Cerebellar cortex (tissue), 1 donor: Measurements from ENCODE around the gene B3GNT4.
A peak's percentile ranks its signal among the peaks of the same experiment; 100 is the strongest.
"Not testable (repeated sequence)": the region's sequence is repeated elsewhere in the genome, so short reads cannot be mapped to it uniquely, and the experiment has no call there.

Experiments
- DNase-seq: peaks from one replicate; pipeline ENCODE4 v3.0.0-alpha.2; 2015; ENCODE audit warnings: low spot score

B3GNT4 gene

DNA sequence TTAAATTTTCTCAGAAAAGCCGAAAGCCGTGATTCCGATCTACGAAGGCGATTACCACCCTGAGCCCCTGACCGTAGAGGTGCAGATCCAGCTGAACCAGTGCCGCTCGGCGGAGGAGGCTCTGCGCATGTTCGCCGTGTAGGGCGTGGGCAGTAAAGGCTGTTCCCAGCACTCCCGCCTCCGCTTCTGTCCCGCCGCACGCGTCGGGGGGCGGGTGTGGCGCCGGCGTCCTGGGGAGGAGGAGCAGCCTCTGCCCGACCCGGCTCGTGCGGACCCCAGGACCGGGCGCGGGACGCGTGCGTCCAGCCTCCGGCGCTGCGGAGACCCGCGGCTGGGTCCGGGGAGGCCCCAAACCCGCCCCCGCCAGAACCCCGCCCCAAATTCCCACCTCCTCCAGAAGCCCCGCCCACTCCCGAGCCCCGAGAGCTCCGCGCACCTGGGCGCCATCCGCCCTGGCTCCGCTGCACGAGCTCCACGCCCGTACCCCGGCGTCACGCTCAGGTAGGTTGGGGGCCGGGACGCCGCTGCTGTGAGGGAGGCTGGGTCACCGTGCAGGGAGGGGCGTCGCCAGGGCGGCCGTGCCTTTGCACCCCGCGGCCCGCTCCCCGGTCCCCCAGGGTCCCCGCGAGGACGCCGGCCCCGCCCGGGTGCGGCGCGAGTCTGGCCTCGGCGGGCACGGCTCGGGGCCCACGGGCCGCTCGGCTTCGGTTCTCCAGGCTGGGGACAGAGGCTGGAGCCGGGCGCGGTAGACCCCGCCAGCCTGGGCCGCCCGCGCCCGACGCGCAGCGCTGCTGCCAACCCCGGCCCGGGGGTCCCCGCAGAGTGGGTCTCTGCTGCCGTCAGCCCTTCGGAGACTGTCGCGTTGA lies at the start of gene B3GNT4:
TSS of gene B3GNT4 (plus strand) at position 409 of the 866 bp plus-strand sequence. CDS start 910 bp downstream, outside the sequence.
- peak; percentile 73 for DNase-seq

GRCh38 chr12:122155705-122156104 lies 47.8 kb upstream of the B3GNT4 start:
- DNase-seq = no peak

- DNase-seq = no peak
These were observed 44.7 kb upstream of the B3GNT4 start for GRCh38 chr12:122158700-122159285.

- peak; percentile 11 for DNase-seq
These were observed 43.6 kb upstream of the B3GNT4 start for GRCh38 chr12:122159882-122160281.

GRCh38 chr12:122160761-122161160 lies 42.7 kb upstream of the B3GNT4 start:
- no peak for DNase-seq

- DNase-seq = no peak
These were observed 41.8 kb upstream of the B3GNT4 start for GRCh38 chr12:122161682-122162081.

DNA sequence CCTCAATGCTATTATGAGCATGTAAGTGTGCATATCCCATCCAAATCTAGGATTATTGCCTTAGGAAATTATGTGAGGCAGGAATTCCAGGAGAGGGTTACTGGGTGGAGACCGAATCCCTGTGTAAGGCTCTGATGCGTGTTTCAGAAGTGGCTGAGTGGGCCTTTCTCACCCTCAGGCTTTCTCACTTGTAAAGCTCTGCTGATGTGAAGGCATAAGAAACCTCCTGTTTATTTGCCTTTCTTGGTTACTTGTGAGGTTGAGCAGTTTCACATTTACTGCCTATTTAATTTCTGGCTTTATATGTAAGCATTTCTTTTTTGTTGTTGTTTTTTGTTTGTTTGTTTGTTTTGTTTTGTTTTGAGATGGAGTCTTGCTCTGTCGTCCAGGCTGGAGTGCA lies 40.5 kb upstream of the B3GNT4 start:
- DNase-seq = no peak

DNA sequence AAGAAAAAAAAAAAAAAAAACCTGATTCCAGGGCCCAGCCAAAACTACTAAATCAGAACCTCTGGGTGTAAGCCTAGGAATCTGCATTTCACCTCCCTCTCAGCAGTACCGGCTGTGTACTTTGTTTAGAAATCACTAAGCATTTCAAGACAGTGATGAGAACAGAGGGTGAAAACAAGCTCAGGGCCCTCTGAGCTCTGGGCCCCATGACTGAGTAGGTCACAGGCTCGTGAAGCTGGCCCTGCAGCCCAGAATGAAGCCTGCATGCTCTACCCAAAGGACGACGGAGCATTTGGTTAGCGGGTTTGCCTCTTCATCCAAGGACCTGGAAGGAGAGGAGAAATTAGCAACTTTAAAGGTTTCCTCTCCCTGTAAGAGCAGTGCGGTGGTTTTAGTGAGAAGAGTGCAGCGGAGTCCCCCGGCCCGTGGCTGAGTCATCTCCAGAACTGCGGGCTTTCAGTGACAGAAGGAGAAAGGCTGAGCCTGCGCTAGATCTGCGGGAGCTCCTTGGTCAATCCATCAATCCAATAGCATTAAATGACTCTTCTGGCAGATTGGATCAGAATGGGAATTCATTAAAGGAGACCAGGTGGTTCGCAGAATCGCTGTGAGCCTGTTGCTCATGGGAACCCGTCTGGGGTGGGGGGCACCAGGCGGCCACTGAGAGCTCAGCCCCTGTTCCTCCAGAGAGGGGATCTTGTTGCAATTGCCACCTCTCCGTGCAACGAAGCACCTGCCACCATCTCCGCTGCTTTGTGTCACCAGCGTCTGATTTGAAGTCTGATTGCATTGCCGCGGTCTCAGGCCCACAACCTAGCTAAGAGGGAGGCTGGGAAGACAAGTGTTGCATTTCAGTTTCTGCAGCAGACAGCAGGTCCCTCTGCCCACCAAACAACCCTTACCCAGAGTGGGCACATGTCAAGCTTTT lies 36.8 kb upstream of the B3GNT4 start:
- no peak for DNase-seq

DNA sequence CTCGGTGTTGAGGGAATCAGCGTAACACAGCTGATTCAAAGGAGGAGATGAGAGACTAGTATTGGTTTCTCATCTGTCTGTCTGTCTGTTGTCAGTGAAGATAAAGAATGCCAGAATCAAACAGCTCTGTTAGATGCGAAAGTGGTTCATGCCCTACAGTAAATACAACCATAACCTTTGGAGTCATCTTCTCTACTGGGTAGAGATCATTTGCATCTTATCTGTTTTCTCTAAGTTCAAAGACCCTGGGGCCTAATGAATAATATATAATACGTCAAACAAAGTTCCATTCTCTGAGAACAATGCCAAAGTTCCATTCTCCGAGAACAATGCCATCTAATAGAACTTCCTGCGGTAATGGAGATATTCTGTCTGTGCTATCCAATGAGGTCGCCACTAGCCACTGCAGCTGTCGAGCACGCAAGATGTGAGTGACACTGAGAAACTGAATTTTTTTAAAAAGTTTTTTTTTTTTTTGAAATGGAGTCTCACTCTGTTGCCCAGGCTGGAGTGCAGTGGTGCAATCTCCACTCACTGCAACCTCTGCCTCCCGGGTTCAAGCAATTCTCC lies 36.1 kb upstream of the B3GNT4 start:
- DNase-seq = no peak

DNA sequence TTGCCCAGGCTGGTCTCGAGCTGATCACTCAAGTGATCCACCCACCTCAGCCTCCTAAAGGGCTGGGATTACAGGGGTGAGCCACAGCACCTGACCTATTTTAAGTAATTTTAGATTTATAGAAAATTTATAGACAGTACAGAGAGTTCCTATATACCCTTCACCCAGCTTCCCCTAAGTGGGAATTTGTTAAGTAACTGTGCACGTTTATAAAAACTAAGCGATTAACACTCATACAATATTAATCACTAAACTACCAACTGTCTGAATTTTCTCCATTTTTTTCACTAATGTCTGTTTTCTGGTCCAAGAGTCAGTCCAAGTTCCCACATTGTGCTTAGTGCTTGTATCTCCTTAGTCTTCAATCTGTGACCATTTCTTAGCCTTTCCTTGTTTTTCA lies 35.0 kb upstream of the B3GNT4 start:
- DNase-seq = no peak

DNA sequence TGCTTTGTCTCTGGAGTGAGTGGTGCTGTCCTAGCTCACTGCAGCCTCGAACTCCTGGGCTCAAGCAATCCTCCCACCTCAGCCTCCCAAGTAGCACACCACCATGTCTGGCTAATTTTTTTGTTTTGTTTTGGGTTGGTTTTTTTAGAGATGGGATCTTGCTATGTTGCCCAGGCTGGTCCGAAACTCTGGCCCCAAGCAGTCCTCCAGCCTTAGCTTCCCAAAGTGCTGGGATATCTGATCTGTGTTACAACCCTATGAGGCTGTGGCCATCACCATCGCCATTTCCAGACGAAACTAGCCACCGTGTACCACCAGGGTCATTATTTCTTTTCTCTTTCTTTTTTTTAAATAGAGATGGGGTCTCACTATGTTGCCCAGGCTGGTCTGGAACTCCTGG lies 32.1 kb upstream of the B3GNT4 start:
- no peak for DNase-seq

GRCh38 chr12:122172262-122172939 lies 31.1 kb upstream of the B3GNT4 start:
- no peak for DNase-seq

DNA sequence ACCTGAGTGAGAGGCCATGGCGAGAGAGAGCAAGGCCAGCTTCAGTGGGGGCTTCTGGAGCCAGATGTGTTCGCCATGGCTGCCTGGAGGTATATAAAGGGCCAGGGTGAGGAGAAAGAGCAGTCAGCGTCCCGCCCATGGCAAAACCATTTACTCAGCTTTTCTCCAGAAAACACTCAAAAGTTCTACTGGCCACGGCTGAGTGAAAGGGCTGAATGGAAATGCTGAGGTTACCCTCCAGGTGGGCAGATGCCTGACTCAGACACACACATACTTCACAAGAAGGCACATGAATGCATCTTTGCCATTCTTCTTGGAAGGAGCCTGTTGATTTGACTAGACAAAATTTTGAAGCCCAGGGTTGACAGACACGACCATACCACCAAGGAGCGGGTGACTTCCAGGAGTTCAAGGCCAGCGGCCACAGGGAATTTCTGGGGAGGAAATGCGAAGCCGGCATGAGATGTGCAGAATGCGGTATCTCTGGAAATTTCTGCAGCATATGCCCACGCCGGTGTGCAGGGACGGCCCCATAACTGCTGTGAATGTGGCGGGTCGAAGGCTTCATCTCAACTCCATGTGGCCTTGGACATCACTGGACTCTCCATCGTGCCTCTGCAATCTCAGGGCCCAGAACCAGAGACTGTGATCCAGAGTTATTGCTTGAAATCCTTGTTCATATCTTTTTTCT lies 29.2 kb upstream of the B3GNT4 start, which contains the start of gene IL31:
TSS of gene IL31 (minus strand) at position 67 of the 691 bp plus-strand sequence. CDS start at position 18, 49 bp downstream.
- no peak for DNase-seq

- DNase-seq = not testable (repeated sequence)
These were observed 27.0 kb upstream of the B3GNT4 start for GRCh38 chr12:122176473-122176872.

GRCh38 chr12:122182887-122183587 lies 20.5 kb upstream of the B3GNT4 start, which contains the start of gene LRRC43:
Gene LRRC43, plus strand, starts transcription at chr12:122183123. Its CDS starts 22 bp downstream, at chr12:122183145.
- DNase-seq = peak; percentile 19

DNA sequence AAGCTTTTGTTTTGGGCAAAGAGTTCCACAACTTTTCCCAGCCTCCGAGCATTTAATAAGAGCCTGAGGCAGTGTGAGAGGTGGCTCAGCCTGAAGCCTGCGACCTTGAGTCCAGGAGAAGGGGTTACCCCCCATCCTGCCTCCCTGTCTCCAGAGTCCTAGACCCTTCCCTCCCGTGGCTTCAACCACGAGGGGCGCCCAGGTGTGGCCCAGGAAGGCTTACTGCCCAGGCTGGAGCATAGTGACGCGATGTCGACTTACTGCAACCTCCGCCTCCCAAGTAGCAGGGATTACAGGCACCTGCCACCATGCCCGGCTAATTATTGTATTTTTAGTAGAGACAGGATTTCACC lies 19.9 kb upstream of the B3GNT4 start:
- DNase-seq = no peak

- no peak for DNase-seq
These were observed 19.0 kb upstream of the B3GNT4 start for GRCh38 chr12:122184517-122184916.

GRCh38 chr12:122185079-122185478 lies 18.4 kb upstream of the B3GNT4 start:
- no peak for DNase-seq

- no peak for DNase-seq
These were observed 17.9 kb upstream of the B3GNT4 start for GRCh38 chr12:122185494-122186082.

DNA sequence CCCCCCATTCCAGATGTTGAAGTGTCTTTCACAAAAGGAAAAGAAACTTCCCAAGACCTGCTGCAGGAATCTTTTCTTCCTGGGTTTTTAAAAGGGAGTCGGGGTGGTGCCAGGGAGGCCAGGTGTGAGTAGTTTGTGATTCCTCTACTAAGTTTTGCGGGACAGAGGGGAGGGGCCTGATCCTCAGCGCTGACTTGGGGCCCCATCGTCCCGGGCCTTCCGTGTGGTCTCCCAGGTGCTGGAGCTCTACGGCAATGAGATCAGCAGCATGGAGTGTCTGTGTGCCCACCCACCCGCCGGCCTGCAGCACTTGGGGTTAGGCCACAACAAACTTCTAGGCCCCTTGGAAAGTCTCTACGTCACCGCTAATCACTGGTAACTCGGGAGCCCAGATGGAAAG lies 16.0 kb upstream of the B3GNT4 start:
- no peak for DNase-seq
